ENCODE data around the gene LECT2.

Gene LECT2

DNA sequence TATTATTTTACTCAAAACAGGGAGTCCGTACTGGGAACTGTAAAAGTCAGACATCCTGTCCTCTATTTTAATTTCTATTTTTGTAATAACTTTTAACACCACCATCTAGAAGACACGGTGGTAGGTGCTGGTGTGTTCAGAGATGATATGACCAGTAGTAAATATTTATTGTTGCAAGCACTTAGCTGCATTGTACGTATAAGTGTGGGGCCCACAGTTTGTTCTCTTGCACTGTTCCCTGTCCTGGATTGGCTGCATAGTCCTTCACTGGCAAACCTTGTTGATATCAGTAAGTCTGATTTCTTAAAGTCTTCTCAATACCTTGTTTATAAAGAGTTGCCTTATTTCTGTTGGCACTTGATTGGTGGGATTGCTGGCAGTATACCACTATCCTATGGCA is 34.6 kb downstream of the LECT2 start:
- Histone ChIP-seq H3K4me3 (IDR thresholded peaks at IDR 0.05; ENCODE audit: insufficient read depth, low read depth, low read length) (no peak overlapping the region), H4K20me1 (ENCODE audit: insufficient read depth) (no peaks in the 10 kb centered on the region), H3K4me1 (ENCODE audit: low read depth, poor library complexity, severe bottlenecking) (peaks cover 12% of the 10 kb centered on the region), H3K27me3 (ENCODE audit: insufficient read depth, low read depth) (no peaks in the 10 kb centered on the region), H3K36me3 (ENCODE audit: insufficient read depth) (no peaks in the 10 kb centered on the region), H2AFZ (ENCODE audit: low read depth) (no peak overlapping the region), H3K27ac (no peak overlapping the region), H3K79me2 (ENCODE audit: insufficient read depth, low read depth) (no peaks in the 10 kb centered on the region), H3K4me2 (no peak overlapping the region), H3K9ac (no peak overlapping the region)
- TF ChIP-seq CTCF (conservative IDR thresholded peaks at IDR 0.05; ENCODE audit: low read depth, low read length), result no peak

GRCh38 chr5:135916638-135917263 is 38.0 kb downstream of the LECT2 start:
- H3K4me2 ChIP-seq, result no peak overlapping the region
- H3K9ac ChIP-seq, result no peak overlapping the region
- no peaks in the 10 kb centered on the region for H3K36me3 ChIP-seq (ENCODE audit: insufficient read depth)
- H2AFZ ChIP-seq (ENCODE audit: low read depth), result no peak overlapping the region
- H3K27ac ChIP-seq, result no peak overlapping the region
- H3K27me3 ChIP-seq (ENCODE audit: insufficient read depth, low read depth), result no peaks in the 10 kb centered on the region
- no peak for TF ChIP-seq CTCF (conservative IDR thresholded peaks at IDR 0.05; ENCODE audit: low read depth, low read length)
- H3K4me3 ChIP-seq (IDR thresholded peaks at IDR 0.05; ENCODE audit: insufficient read depth, low read depth, low read length), result no peak overlapping the region
- H4K20me1 ChIP-seq (ENCODE audit: insufficient read depth), result no peaks in the 10 kb centered on the region
- no peaks in the 10 kb centered on the region for H3K79me2 ChIP-seq (ENCODE audit: insufficient read depth, low read depth)
- H3K4me1 ChIP-seq (ENCODE audit: low read depth, poor library complexity, severe bottlenecking), result peaks cover 12% of the 10 kb centered on the region

DNA sequence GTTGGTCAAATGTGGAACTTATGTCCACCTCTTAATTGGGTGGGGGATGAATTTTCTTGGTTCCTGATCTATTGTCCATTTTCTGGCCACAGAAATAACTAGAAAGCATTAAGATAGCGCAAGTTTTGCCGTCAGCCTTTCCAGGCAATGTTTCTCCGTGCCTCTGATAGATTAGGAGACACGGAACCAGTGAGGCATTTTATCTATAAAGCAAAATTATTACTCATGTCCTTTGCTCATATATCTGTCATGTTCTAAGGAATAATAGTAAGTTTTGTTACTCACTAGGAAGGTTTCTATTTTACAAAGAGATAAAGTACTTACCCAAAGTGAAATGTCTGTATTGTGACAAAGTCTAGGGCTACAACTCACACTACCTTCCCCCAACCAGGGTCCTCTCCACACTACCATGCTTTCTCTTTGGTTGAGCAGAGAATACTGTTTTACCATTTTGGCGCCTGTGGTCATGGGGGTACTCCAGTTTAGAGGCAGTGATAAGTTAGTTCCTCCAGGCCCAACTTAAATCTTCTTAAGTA is 39.2 kb downstream of the LECT2 start:
- Histone ChIP-seq H2AFZ (ENCODE audit: low read depth) (no peak overlapping the region), H3K9ac (no peak overlapping the region), H3K27me3 (ENCODE audit: insufficient read depth, low read depth) (no peaks in the 10 kb centered on the region), H3K4me1 (ENCODE audit: low read depth, poor library complexity, severe bottlenecking) (peaks cover 12% of the 10 kb centered on the region), H3K36me3 (ENCODE audit: insufficient read depth) (no peaks in the 10 kb centered on the region), H3K4me2 (no peak overlapping the region), H3K27ac (no peak overlapping the region), H3K4me3 (IDR thresholded peaks at IDR 0.05; ENCODE audit: insufficient read depth, low read depth, low read length) (no peak overlapping the region), H4K20me1 (ENCODE audit: insufficient read depth) (no peaks in the 10 kb centered on the region), H3K79me2 (ENCODE audit: insufficient read depth, low read depth) (no peaks in the 10 kb centered on the region)
- TF ChIP-seq CTCF (conservative IDR thresholded peaks at IDR 0.05; ENCODE audit: low read depth, low read length), result no peak

DNA sequence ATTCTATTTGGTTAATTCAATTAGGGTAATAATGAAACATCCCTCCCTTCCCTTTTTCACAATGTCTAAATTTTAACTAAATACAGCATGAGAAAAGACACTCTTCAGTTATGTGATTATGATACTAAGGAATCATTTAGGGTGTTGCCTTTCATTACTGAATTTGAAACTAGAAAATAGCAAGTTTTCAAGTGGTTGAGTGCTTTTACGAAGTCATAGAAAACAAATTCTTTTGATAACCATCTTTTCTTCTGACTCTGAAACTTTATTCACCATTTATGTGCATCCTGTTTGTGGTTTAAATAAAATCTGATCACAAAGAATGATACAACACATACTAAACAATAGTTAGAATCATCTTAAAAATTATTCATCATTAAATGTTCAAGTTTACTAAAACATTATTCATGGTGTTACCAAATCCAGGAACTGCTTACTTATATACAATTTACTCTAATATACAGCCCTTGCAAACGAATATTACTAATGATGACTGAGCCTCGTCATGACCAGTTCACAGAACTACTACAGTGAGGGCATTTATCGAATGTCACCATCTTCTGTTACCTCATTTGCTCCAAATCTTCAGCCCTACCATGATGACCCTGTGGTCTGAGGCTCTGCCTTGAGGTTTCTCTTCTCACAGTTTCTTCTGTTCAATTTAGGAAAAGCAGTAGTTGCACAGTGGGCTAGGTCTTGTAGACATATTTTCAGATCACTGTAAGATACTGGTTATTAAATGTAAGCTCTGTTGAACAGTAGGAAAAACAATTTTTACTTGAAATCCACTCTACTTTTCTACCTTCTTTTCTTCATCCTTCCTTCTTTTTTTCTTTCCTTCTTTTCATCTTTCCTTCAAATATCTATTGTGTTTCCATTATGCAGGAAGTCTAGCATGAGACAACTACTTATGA is 40.8 kb downstream of the LECT2 start:
- H3K9ac ChIP-seq, result no peak overlapping the region
- H3K36me3 ChIP-seq (ENCODE audit: insufficient read depth), result no peaks in the 10 kb centered on the region
- no peak for TF ChIP-seq CTCF (conservative IDR thresholded peaks at IDR 0.05; ENCODE audit: low read depth, low read length)
- no peak overlapping the region for H3K4me2 ChIP-seq
- H3K27ac ChIP-seq, result no peak overlapping the region
- no peaks in the 10 kb centered on the region for H3K79me2 ChIP-seq (ENCODE audit: insufficient read depth, low read depth)
- no peaks in the 10 kb centered on the region for H4K20me1 ChIP-seq (ENCODE audit: insufficient read depth)
- H2AFZ ChIP-seq (ENCODE audit: low read depth), result no peak overlapping the region
- peaks cover 12% of the 10 kb centered on the region for H3K4me1 ChIP-seq (ENCODE audit: low read depth, poor library complexity, severe bottlenecking)
- H3K27me3 ChIP-seq (ENCODE audit: insufficient read depth, low read depth), result no peaks in the 10 kb centered on the region
- H3K4me3 ChIP-seq (IDR thresholded peaks at IDR 0.05; ENCODE audit: insufficient read depth, low read depth, low read length), result no peak overlapping the region
